MM.1S (cell line): ENCODE data around the gene PCNT.

Experiments
- DNase-seq: peaks from one replicate; pipeline ENCODE4 v3.0.0-alpha.2; 2015
- H2AFZ ChIP-seq: fragments of 300-600 bp; sonication (generic); 2 replicates; pipeline ENCODE4 v1.6.0; 2016; ENCODE audit warnings: antibody characterized with exemption, low read length
- H3F3A ChIP-seq: fragments of 300-600 bp; sonication (generic); 2 replicates; pipeline ENCODE4 v1.6.1; 2016; ENCODE audit warnings: mild to moderate bottlenecking, antibody characterized with exemption, low read length, moderate library complexity, mixed read lengths; ENCODE audit not compliant: insufficient read depth
- H3K27ac ChIP-seq: fragments of 300-600 bp; sonication (generic); 2 replicates; pipeline ENCODE4 v1.5.1; 2016; ENCODE audit warnings: mild to moderate bottlenecking, low read length
- H3K27me3 ChIP-seq: fragments of 300-600 bp; sonication (generic); replicated peaks from 2 replicates; pipeline ENCODE4 v1.6.0; 2016; ENCODE audit warnings: low read length; ENCODE audit not compliant: insufficient read depth
- H3K36me3 ChIP-seq: fragments of 300-600 bp; sonication (generic); replicated peaks from 2 replicates; pipeline ENCODE4 v1.6.1; 2016; ENCODE audit warnings: mild to moderate bottlenecking, low read length, mixed read lengths; ENCODE audit not compliant: insufficient read depth
- H3K4me1 ChIP-seq: fragments of 300-600 bp; sonication (generic); 2 replicates; pipeline ENCODE4 v1.6.1; 2016; ENCODE audit warnings: low read length, mixed read lengths
- H3K4me2 ChIP-seq: fragments of 300-600 bp; sonication (generic); 2 replicates; pipeline ENCODE4 v1.6.0; 2016; ENCODE audit warnings: low read depth, low read length
- H3K4me3 ChIP-seq: fragments of 300-600 bp; sonication (generic); 2 replicates; pipeline ENCODE4 v1.5.1; 2016; ENCODE audit warnings: low read length, mixed read lengths
- H3K79me2 ChIP-seq: fragments of 300-600 bp; sonication (generic); 2 replicates; pipeline ENCODE4 v1.6.1; 2016; ENCODE audit warnings: mixed run types, low read length, mixed read lengths
- H3K9ac ChIP-seq: fragments of 300-600 bp; sonication (generic); 2 replicates; pipeline ENCODE4 v1.6.1; 2016; ENCODE audit warnings: low read length, mixed read lengths
- H3K9me2 ChIP-seq: fragments of 300-600 bp; sonication (generic); replicated peaks from 2 replicates; pipeline ENCODE4 v1.6.1; 2016; ENCODE audit warnings: mild to moderate bottlenecking, low read length, mixed read lengths; ENCODE audit not compliant: insufficient read depth
- H3K9me3 ChIP-seq: fragments of 300-600 bp; sonication (generic); replicated peaks from 2 replicates; pipeline ENCODE4 v1.6.1; 2016; ENCODE audit warnings: mild to moderate bottlenecking, low read length, mixed read lengths; ENCODE audit not compliant: insufficient read depth
- H4K20me1 ChIP-seq: fragments of 300-600 bp; sonication (generic); 2 replicates; pipeline ENCODE4 v1.6.1; 2016; ENCODE audit warnings: mild to moderate bottlenecking, low read length, moderate library complexity, mixed read lengths; ENCODE audit not compliant: insufficient read depth
- EZH2 ChIP-seq: fragments of 300-600 bp; sonication (generic); optimal IDR thresholded peaks from 2 replicates; pipeline ENCODE3; 2017; ENCODE audit warnings: low read depth, mild to moderate bottlenecking, antibody characterized with exemption, low read length, mixed read lengths
- EZH2phosphoT487 ChIP-seq: fragments of 300-600 bp; sonication (generic); IDR thresholded peaks from 2 replicates; pipeline ENCODE4 v1.6.1; 2018; ENCODE audit warnings: antibody characterized with exemption, low read length
- TF ChIP-seq, protein P1 (sequence below): fragments of 300-600 bp; sonication (generic); IDR thresholded peaks from 2 replicates; pipeline ENCODE4 v1.5.1; 2016; ENCODE audit warnings: antibody characterized with exemption, low read length, mixed read lengths

The PCNT gene

DNA sequence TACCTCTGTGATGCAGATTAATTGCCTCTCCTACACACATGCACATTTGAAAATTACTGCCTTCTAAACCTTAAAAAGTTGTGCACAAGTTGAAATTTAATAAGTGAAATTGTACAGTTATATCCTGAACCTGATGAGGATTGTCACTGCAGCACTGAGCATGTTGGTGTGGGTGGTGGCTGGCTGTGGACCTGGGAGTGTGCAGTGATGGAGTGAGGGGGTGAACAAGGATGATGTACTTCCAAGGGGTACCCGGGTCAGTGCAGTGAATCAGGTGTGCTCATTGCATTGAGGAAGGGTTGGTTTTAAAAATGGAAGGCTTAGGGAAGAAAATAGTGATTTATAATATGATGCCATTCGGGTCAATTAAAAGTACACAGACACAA lies 158.9 kb downstream of the PCNT start:
- peaks cover 45% of the 10 kb centered on the region for H3K79me2 ChIP-seq
- H3K9me2 ChIP-seq: no peaks in the 10 kb centered on the region
- H3K4me1 ChIP-seq: no peaks in the 10 kb centered on the region
- DNase-seq: no peak
- H2AFZ ChIP-seq: no peak overlapping the region
- no peaks in the 10 kb centered on the region for H3K27me3 ChIP-seq
- H3K4me2 ChIP-seq: no peak overlapping the region
- no peaks in the 10 kb centered on the region for H4K20me1 ChIP-seq
- H3K27ac ChIP-seq: no peak overlapping the region
- H3K9me3 ChIP-seq: no peaks in the 10 kb centered on the region
- H3K4me3 ChIP-seq: no peak overlapping the region
- H3F3A ChIP-seq: no peaks in the 10 kb centered on the region
- H3K9ac ChIP-seq: no peak overlapping the region
- H3K36me3 ChIP-seq: no peaks in the 10 kb centered on the region
- no peak for TF ChIP-seq EZH2phosphoT487
- TF ChIP-seq, protein P1, sequence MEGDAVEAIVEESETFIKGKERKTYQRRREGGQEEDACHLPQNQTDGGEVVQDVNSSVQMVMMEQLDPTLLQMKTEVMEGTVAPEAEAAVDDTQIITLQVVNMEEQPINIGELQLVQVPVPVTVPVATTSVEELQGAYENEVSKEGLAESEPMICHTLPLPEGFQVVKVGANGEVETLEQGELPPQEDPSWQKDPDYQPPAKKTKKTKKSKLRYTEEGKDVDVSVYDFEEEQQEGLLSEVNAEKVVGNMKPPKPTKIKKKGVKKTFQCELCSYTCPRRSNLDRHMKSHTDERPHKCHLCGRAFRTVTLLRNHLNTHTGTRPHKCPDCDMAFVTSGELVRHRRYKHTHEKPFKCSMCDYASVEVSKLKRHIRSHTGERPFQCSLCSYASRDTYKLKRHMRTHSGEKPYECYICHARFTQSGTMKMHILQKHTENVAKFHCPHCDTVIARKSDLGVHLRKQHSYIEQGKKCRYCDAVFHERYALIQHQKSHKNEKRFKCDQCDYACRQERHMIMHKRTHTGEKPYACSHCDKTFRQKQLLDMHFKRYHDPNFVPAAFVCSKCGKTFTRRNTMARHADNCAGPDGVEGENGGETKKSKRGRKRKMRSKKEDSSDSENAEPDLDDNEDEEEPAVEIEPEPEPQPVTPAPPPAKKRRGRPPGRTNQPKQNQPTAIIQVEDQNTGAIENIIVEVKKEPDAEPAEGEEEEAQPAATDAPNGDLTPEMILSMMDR: no peak
- no peak for TF ChIP-seq EZH2

DNA sequence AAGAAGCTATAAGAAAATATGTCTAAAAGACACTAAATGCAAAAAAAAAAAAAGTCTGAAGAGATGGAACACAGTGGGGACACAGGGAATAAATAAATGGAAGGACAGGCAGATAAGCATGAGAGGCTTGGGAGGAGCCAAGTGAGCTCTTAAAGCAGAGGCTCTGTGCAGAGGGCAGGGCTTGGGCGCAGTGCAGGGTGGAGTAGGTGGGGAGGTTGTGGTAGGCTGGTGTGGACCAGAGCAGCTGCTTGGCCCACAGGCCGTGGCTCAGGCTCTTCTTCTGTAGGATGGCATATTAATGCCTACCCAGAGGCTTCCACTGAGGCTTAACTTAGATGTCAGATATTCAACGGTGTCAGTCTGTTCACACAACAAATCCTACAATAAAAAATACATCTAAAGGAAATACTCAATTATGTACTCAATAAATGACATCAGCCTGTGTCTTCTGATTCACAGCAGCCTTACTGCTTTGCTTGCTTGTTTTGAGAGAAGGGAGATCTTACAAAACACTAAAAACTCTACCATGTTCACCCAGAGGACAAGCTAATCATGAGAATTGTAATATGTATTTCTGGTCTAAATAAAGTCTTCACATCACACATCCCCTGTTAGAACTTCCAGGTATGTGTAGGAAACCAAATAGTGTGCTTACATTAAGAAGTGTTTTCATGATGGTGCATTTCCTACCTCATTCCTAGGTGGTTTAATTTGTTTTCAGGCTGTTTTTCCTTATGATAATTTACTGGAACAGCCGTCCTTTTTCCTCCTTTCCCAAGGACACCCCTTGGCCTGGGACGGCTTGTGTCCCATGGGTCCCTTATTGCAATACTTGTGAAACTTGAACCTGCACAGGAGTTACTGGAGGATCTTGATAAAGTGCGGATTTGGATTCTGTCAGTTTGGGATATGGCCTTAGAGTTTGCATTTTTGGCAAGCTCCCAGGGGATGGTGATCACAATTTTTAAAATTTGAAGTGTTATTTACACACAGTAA lies 159.6 kb downstream of the PCNT start:
- Histone ChIP-seq H4K20me1 (no peaks in the 10 kb centered on the region), H3F3A (no peaks in the 10 kb centered on the region), H3K36me3 (no peaks in the 10 kb centered on the region), H3K4me3 (no peak overlapping the region), H2AFZ (no peak overlapping the region), H3K27me3 (no peaks in the 10 kb centered on the region), H3K4me1 (no peaks in the 10 kb centered on the region), H3K9me3 (no peaks in the 10 kb centered on the region), H3K27ac (no peak overlapping the region), H3K4me2 (no peak overlapping the region), H3K79me2 (peaks cover 41% of the 10 kb centered on the region), H3K9me2 (no peaks in the 10 kb centered on the region), H3K9ac (no peak overlapping the region)
- no peak for DNase-seq
- TF ChIP-seq, protein P1: no peak
- TF ChIP-seq EZH2: no peak
- no peak for TF ChIP-seq EZH2phosphoT487

DNA sequence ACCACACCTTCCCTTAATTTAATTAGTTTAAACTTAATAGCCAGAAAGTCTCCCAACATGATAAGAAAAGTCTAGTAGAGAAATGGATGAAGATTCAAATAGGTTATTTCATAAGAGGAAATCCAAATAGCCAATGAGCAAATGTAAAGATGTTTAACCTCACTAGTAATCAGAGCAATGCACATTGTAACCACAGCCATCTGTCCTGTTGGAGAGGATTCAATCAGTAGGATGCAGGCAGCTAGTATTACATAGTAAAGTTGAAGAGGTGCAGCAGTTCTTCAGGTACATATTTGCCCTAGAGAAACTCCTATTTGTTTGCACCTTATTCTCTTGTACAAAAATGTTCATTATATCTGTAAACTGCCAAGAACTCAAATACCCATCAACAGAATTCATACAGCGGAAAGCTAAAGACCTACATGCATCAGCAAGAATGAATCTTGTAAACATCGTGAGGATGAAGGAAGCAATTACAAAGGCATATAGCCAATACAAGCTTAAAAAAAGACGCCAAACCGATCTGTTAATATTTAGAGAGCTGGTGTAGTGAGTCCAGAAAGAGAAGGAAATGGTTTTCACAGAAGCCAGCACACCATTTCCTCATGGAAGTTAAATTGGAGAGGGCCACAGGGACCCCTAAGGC lies 162.6 kb downstream of the PCNT start:
- TF ChIP-seq EZH2 (no peak), EZH2phosphoT487 (no peak)
- TF ChIP-seq, protein P1: no peak

More for the DNA sequence above, 162.6 kb downstream of the PCNT start:
- H3K4me2 ChIP-seq: no peak overlapping the region
- H3K9me2 ChIP-seq: no peaks in the 10 kb centered on the region
- H3F3A ChIP-seq: no peaks in the 10 kb centered on the region
- H3K9me3 ChIP-seq: no peaks in the 10 kb centered on the region
- peaks cover 24% of the 10 kb centered on the region for H3K79me2 ChIP-seq
- H3K27ac ChIP-seq: no peak overlapping the region
- no peaks in the 10 kb centered on the region for H3K4me1 ChIP-seq
- no peaks in the 10 kb centered on the region for H3K27me3 ChIP-seq
- no peak overlapping the region for H2AFZ ChIP-seq
- no peaks in the 10 kb centered on the region for H4K20me1 ChIP-seq
- H3K4me3 ChIP-seq: no peak overlapping the region
- no peak overlapping the region for H3K9ac ChIP-seq
- no peaks in the 10 kb centered on the region for H3K36me3 ChIP-seq
- no peak for DNase-seq
